Umbilical cord (tissue), 2 donors: Measurements from ENCODE around the gene BABAM2. TPM values are rescaled to one million over a fixed set of nuclear protein-coding genes. Genes with fewer than 3 reads are reported as not detected.

Source experiments
- DNase-seq: peaks from one replicate; pipeline ENCODE4 v3.0.0-alpha.2; 2015; ENCODE audit warnings: low spot score
- total RNA-seq: library from RNA; depleted of rRNA; stranded (reverse); fragments of >200 nt; gene quantifications from one replicate; pipeline ENCODE4 v1.2.3, GENCODE V29; 2014; ENCODE audit warnings: low replicate concordance; ENCODE audit not compliant: insufficient read depth

BABAM2 gene
- total RNA-seq, 1 donor from 2014 or later, result 38.5 TPM

DNA sequence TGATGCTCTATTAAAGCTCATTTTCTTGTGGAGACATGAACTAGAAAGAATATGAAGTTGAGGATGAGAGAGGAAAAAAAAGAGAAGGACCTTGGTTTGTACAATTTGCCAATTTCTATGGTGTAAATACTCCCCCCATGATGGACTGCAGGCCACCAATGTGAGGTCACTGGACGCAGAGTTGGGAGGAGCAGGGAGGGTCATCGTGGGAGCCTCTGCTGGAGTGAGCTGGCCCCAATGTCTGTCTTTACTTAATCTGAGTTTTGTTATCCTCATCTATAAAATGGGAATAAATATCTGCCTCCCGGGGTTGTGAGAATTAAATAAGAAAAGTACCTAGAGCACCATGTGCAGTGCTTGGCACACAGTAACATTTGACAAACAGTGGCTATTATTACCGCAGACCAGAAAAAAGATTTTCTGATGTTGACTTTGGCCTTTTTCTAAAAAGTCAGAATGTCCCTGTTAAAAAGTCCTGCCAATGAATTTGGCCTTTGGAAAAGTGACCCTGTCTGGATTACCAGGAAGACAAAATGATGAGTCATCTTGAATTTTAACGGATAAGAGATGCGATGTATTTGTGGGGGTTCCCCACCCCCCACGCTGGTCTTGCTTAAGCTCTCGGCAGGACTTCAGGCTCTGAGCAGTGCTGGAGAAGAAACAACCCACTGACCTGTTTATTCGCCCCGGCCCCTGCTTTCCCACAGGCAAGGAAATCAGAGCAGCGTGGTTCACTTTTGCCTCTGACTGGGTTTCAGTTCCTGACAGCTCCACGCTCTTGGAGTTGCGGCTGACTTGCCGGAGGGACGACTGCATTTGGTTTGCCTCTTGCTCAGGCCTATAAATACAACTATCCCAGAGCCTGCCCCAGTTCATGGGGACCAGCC lies 451.8 kb downstream of the BABAM2 start:
- DNase-seq, result peak; percentile 79

DNA sequence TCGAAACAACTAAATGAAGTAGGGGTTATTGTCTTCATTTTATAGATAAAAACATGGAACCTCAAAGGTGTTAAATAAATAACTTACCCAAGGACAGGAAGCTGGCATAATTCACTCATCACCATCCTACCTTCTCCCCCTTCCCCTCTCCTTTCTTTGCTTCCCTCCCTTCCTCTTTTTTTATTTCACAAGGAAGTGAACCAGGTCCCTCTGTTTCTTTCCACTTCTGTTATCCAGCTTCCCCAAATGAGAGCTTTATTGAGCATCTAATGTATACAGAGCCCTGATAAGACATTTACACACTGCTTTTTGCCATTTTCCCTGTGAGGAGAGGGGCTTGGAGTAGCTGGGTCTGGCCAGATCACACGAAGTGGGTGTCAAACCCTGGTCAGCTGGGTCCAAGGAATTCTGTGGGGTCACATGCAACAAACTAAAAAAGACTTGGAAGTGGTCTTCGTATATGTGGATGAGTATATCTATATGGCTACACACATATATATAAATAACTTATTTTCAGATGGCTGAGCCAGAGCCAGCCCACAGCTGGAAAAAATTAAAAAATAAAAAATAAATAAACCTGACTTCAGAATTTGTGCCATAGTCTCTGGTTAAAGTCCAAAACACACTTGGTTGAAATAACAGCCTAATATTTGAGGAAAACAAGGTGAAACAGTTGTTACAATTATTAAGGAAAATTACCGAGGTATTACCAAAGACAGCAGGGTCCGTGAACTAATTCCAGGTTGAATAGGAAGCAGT lies 452.8 kb downstream of the BABAM2 start:
- no peak for DNase-seq

DNA sequence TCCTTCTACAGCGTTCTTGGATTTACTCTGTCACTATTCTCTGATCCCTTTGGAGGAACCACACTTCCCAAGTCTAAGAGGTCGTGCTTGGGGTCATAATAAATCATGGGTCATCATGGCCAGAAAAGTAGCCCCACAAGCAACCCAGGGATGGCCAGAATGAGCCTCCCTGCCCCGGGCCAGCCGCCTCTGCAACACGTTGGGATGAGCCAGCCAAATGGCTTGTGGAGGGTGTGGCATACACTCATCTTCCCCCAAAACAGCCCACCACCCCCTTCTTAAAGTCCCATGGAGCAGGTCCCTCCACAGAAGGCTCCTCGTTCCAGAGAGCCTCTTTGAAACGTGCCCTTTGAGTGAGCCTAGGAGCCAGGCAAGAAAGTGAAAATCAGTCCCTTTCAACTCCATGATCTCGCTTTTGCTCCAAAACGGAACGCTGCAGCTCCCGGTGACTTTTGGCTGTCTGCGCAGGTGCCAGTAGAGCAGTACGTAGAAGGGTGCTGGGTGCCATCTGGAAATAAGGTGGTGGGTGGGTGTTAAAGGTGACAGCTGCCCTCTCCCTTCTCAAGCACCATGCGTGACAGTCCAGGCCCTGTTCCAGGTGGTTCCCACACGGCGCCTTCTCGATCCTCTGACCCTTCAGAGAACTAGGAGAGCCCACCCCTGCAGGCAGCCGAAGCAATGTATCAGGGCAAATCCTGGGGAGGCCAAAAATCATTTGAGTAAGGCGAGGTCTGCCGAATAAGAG lies 453.6 kb downstream of the BABAM2 start:
- DNase-seq, result no peak

DNA sequence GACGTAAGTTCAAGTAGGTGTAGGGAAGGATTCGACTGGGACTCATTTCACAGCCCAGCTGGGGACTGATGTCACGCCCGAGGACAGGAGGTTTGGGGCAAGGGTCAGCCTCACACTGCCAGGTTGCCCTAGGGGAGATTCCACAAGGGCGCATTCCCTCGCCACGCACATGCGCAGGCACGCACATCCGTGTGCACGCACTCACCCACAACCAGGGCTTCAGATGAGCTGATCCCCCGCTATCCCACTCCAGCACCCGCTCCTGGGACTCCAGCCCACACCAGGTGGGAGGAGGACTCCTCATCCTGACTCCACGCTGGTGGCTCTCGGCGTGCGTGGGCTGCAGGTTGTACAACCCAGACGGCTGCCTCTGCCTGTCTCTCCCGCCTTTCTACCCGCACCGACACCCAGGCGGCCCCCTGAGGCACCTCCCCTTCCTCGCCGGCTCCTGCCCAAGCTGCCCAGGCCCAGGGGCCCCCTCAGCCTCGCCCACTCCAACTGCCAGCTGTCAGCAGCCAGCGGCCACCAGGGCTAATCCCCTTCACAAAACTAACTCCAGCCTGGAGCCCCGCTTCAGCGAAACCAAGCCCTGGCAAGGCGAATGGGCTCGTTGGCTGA lies 454.3 kb downstream of the BABAM2 start:
- no peak for DNase-seq

DNA sequence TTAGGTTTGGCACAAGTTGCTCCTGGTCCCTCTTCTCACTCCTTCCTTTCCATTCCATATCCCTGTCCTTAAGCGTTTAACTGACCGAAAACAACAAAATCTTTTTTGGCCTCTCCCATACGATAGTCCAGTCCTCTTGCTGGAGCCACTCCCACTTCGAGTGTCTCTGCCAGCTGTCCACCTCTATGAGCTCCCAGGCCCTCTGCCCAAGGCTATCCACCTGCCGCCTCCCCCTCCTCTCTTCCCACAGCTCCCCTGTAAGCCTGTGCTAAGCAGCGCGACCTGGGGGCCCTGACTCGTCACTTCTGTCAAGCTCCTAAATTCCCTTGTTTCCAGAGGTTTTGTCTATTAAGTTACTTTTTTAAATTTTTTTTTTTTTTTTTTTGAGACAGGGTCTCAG lies 455.1 kb downstream of the BABAM2 start:
- no peak for DNase-seq

DNA sequence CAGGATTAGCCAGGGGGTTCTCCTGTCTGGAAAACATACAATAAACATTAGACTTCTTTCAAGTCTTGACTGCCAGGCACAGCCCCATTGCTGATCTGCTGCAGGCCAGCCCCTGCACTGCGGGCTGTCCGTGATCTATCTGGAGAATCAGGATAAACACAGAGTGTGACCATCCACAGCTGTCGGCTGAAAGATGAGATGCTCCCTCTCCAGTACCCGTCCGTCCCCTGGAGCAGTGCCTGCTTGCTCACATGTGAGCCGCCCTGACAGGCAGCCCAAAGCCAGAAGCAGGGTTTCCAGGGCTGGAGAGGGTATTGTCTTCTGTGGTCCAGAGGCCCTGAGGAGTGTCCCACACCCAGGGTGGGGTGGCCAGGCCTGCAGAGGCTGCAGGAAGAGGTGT lies 456.1 kb downstream of the BABAM2 start:
- DNase-seq, result peak; percentile 79

DNA sequence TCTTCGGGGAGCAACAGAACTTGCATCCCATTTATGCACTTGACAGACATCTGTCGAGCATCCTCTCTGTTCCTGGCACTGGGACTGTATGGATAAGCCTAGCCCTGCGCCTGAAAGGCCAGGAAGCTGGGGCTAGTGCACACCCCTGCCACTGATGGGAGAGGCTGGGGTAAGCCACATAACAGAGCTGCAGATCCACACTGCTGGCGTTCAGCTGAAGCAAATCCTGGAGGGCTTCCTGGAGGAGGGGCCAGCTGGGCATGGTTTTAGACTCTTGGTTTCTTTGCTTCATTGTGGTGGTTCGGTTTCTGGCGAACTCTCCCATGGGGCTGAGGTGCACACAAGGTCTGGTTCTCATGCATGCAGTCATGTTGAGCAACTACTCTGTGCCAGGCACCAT lies 456.7 kb downstream of the BABAM2 start:
- no peak for DNase-seq

DNA sequence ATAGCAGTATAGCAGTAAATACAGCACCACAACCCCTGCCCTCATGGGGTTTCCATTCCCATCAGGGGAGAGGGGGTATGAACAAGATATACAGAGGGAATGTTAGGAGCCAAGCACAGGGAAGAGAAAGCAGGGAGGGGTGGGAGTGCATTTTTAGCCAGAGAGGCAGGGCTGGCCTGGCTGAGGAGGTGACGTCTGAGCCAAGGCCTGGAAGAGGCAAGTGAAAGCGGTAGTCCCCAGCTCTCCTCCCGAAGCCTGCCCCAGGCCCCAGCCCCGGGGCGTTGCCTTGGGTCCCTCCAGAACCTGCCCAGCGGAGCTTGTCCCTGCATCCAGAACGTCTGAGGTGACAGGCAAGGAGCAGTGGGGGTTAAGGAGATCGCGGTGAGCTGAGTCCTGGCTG lies 457.1 kb downstream of the BABAM2 start:
- DNase-seq, result no peak

DNA sequence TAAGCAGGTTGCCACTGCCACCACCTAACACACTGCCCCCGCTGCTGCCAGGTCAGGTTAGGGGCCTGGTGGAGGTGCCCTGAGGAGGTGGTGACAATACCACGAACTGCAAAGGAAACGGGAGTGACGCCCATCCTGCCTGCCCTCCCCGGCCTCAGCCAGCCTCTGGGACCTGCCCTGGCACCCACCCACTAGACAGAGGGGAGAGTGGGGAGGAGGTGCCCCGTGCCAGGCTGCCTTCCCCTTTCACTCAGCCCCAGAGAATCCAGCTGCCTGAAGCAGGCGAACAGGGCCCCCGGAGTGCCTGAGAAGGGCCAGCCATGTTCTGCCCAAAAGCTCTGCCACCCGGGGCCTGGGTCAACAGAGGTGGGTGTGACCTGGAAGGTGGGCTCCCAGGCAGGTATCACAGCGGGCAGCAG lies 457.6 kb downstream of the BABAM2 start:
- no peak for DNase-seq

DNA sequence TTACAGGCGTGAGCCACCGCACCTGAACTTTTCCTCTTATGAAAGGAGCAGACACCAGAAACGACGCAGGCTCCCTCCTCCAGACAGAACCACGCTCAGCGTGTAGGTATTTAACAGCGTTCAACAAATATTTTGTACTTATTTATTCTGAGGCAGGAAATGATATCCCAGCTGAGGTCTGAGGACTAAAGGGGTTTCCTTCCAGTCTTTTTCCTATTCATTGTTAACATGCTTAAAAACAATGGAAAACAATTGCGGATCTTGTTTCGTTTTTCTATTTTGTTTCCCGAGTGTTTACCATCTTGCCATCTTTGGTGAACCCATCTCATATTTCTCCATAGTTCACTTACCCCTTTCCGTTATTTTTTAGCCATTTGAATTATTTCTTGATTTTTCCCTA lies 458.4 kb downstream of the BABAM2 start:
- no peak for DNase-seq

DNA sequence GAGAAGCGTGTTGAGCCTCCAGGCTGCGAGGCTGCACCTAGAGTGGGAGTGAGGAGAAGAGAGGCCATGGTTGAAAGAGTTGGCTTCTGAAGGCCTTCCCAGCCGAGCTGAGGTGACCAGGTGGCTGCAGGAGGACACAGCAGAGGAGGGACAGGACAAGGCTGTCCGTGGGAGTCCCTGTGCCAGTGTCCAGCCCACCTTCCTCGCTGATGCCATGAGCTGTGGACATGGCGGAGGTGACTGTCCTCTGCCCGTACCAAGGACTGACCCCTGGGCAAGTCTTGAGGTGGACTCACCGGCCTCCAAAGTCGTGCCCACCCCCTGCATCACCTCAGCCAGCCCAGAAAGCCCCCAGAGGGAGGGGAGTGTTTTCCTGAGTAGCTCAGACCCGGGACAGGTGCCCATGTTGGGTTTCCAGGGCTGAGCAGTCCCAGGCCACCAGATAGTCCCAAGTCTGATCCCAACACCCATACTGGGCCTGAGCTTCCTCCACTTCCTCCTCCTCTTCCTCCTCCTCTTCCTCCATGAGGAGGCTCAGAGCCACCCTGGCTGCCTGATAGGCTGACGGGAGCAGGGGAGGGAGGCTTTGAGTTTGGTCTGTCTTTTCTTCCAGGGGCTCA lies 459.1 kb downstream of the BABAM2 start:
- DNase-seq, result no peak

DNA sequence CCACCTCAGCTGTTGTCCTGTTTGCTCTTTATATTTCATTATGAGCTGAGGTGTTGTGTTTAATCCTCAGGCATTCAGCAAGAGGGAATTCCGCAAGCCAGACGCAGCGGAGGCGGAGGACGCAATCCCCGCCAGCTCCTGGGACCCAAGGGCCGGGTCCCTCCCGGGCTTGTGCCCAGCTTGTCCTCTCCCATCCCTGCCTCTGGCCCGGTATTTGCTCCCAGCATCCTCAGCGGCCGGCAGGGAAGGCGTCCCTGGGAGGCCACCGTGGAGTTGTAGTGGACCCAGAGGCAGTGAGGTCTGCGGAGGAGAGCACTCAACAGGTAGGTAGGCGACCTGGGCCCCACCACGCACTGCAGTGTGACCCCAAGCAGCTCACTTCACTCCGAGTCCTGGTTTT lies 459.7 kb downstream of the BABAM2 start:
- no peak for DNase-seq

DNA sequence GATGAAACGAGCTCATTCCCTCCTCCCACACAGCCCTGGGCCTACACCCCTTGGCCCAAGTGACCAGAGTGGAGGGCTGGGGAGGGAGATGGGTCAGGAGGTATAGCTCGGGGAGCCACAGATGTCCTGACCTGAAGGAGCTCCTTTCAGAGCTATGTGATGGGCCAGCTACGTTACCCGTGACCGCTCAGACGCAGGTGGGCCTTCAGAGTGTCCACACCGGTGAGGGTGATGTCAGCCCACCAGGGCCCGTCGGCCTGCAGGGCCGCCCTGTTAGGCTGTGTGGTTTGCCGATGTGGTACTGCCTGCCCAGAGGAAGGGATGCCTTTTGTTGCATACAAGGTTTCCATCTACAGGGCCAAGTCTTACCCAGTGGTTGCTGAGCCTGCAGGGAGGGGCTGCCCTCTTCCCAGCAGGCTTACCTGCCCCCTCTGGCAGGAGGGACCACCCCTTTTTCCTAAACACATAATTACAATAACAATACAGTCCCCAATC lies 460.3 kb downstream of the BABAM2 start:
- no peak for DNase-seq

DNA sequence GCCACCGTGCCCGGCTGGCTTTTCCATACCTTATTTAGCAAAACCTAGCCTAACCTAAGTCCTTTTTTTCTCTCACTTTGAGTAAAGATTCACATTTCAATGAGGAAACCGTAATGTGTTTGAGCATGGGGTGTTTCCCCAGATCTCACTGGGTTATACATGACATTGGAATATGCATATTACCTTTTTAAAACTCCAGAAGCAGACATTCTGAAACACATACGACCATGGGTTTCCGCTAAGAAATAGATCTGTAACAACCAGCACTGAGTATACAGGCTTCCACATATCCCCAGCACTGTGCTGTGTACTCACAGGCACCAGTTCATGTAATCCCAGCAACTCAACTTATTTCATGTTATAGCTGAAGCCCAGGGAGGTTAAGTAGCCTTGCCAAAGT lies 461.1 kb downstream of the BABAM2 start:
- DNase-seq, result no peak

DNA sequence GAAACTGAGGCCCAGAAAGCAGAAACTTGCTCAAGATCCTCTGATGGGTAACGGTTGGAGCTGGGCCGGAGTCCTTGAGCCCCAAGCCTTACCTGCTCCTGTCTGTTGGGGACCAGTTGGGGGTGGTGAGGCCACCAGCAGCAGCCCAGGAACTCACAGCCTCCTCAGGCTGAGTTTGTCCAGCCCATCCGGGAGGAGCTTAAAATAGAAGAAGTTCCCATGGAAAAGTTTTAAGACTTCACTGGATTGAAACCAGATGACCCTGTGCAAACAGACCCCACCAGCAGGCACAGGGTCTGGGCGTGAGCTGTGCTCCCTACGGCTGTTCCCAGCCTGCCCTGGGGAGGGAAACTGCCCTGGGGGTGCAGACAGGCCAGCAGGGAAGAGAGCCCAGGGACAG lies 461.6 kb downstream of the BABAM2 start:
- peak; percentile 88 for DNase-seq

DNA sequence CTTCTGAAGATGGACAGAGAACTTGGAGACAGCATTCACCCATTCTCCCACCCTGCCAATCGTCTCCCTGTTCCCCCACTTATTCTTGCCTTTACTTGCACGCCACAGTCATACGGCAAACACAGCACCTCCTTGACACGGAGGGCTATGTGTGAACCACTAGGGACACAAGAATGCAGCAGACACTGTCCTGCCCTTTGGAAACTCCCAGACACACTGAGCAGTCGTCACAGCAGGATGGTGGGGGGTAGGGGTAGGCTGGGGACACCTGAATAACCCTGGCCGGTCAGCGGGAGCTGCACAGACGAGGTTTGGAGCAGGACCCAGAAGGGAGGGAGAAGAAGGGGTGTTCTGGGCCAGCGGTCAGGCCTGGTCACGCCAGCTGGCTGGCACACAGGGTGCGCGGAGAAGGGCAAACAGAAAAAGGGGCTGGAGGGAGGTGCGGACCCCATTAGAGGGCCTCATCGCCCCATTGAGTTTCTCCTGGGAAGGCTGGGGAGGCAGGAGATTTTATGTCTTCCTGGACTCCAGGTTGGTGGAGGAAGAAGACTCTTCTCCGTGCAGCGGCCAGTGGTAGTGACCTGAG lies 462.2 kb downstream of the BABAM2 start:
- no peak for DNase-seq

DNA sequence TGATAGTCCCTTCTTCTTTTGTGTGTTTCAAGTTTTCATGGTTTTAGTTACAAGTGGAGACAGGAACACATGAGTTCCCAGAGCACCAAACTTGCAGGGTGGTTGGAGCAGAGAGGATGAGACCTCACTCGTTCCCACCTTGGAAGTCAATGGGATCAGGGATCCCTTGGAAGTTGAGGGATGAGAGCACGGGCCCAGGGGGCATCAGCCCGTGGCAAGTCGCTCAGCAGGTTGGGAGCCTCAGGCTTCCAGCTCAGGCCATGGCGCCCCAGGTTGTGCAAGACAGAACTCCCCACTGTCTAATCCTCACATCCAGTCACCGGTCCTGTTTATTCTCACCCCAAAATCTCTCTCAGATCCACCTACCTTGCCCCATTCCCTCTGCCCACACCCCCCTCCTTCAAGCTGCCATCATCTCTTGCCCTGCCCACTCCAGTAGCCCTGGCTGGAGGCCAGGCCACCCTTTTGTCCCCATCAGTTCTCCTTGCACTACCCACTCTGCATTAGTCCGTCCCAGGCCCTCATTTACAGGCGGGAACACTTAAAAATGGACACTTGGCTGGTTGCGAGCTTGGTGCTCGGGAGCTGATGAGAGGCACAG lies 464.5 kb downstream of the BABAM2 start:
- no peak for DNase-seq

DNA sequence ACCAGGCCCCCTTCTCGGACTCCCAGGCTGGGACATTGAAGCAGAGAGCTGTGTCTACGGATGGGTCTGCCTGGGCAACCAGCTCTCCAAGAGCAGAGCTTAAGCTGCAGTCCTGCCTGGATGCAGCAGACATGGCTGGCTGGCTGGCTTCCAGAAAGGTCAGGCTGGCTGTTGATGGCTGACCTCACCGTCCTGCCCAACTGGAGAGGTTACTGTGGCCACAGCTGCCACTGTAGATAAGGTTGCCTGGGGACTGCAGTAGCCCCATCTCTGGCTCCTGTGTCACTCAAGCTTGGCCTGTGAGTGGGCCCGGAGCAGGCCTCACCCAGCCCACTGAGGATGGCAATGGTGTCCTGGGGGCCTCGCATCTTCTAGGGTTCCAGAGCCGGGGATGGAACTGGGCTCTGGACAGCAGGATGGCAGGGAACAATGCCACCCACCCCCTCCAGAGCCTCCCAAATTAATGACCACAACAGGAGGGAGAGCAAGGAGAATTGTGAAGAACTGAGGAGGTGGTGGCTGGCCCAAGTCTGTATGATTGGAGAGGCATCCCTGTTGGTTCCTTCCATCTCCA lies 465.1 kb downstream of the BABAM2 start:
- peak; percentile 70 for DNase-seq

DNA sequence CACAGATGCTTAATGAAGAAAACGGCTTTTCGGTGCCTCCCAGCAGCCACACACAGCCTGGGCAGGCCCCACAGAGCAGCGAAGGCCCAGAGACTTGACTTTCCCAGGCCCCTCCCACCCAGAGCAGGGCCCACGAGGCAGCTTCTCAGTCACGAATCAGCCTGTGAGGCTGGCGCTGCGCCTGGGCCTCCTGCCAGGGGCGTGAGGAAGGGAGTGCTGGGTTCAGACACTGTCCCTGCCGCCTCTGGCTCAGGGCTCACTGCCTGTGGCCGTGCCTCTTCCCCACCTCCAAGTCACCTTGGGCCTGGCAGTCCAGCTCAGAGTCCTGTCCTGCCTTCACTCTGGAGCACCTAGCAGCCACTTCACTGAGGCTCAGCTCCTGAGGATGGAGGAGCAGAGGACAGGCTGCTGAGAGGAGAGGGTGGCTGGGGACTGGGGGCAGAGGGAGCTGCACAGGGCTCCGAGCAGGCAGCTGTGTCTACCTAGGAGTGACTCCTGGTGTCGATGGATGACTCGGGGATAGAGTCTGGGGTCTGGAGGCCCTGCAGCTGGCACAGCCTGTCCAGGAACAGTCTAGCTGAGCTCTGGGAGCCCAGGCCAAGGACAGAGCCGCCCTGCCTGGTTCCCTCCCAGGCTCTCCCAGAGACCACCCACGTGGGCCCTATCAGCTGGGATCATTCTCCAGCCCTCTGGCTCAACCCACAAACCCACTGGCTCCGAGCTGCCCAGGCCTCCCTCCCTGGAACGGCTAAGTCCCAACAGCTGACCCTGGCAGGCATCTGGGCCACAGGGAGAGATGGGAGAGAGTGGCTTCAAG lies 465.8 kb downstream of the BABAM2 start:
- DNase-seq, result peak; percentile 96
